Ishikawa (cell line): ENCODE results near the gene KRT36.

Source experiments
- EP300 ChIP-seq: IDR thresholded peaks from 2 replicates; pipeline ENCODE4 v1.6.1; 2012; ENCODE audit warnings: borderline replicate concordance
- FOXM1 ChIP-seq: IDR thresholded peaks from 2 replicates; pipeline ENCODE4 v1.6.1; 2012; ENCODE audit warnings: low read depth, borderline replicate concordance
- REST ChIP-seq: IDR thresholded peaks from 2 replicates; pipeline ENCODE4 v1.6.1; 2012; ENCODE audit warnings: low read depth, mild to moderate bottlenecking
- TF ChIP-seq, protein P1 (sequence below): IDR thresholded peaks from 2 replicates; pipeline ENCODE4 v1.6.1; 2012
- TF ChIP-seq, protein P2 (sequence below): IDR thresholded peaks from 2 replicates; pipeline ENCODE4 v1.6.1; 2012

DNA sequence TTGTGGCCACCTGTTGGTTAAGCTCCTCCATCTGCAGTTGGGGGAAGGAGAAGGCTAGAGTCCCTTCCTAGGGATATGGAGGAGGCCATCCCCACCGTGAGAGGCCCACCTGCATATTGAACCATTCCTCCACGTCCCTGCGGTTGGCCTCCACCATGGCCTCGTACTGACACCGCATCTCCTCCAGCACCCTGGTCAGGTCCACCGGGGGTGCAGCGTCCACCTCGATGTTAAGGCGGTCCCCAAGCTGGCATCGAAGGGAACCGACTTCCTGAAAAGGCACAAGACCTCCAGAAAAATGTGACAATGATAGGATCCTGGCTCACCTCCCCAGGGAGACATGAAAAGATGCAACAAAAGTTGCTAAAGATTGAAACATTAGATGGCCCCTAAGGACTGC, 25.5 kb downstream of the KRT36 start:
- TF ChIP-seq, protein P1, sequence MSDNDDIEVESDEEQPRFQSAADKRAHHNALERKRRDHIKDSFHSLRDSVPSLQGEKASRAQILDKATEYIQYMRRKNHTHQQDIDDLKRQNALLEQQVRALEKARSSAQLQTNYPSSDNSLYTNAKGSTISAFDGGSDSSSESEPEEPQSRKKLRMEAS = no peak
- TF ChIP-seq REST = peak; percentile 37; the same call in 1 of the 2 replicates
- no peak for TF ChIP-seq FOXM1
- TF ChIP-seq EP300 = no peak
- TF ChIP-seq, protein P2, sequence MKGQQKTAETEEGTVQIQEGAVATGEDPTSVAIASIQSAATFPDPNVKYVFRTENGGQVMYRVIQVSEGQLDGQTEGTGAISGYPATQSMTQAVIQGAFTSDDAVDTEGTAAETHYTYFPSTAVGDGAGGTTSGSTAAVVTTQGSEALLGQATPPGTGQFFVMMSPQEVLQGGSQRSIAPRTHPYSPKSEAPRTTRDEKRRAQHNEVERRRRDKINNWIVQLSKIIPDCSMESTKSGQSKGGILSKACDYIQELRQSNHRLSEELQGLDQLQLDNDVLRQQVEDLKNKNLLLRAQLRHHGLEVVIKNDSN = no peak
